ENCODE results near the gene RNFT1. TPM values are rescaled to one million over a fixed set of nuclear protein-coding genes. Genes with fewer than 3 reads are reported as not detected.
"Not testable (repeated sequence)": the region's sequence is repeated elsewhere in the genome, so short reads cannot be mapped to it uniquely, and the experiment has no call there.

Gene RNFT1
- 10 to 100 TPM in 5 of 8 experiments, 1 to 10 TPM in 3; 8.5 to 23.9 (median 10.1) TPM for total RNA-seq

- Histone ChIP-seq H3K27ac (peak within 1 kb of the TSS; percentile 81), H3K4me1 (replicated peaks in 1 of 2) (peaks cover 4 to 8% of the 10 kb centered on the region in 2 donors), H3K4me3 (peak within 1 kb of the TSS; percentile 70 to 95 (median 79))
- in situ Hi-C loops (cut with MboI; ENCODE audit: low pct_unique_long_range_greater_than_20kb in 2 of 9, low sequenced_read_pairs in 9 of 9, unreplicated experiment in 9 of 9): loop anchor here in 1 of 9 experiments (25.0 kb wide), 1 partner anchor 98 kb away; no protein-coding TSS in a partner anchor
- peak; percentile 88 to 95 (median 92) for ATAC-seq (replicated peaks in 6 of 8)
- 0 to 53% (median 8%) methylated on average over 1 to 18 of the region's 67 CpGs; no CpG with 5 or more reads in 3 of the 10 experiments for WGBS, 10 experiments
Measured at GRCh38 chr17:59964482-59965328, at the start of gene RNFT1. Gene RNFT1, minus strand, starts transcription at chr17:59964740. Its CDS starts 77 bp downstream, at chr17:59964663.

GRCh38 chr17:60009326-60009725 lies 44.8 kb upstream of the RNFT1 start:
- no CpG with 5 or more reads among the region's 13 CpGs for WGBS, 10 experiments
- in situ Hi-C loops (cut with MboI; ENCODE audit: low pct_unique_long_range_greater_than_20kb in 2 of 9, low sequenced_read_pairs in 9 of 9, unreplicated experiment in 9 of 9); H3K4me3 ChIP-seq; ATAC-seq (replicated peaks in 6 of 8); H3K4me1 ChIP-seq (replicated peaks in 1 of 2); H3K27ac ChIP-seq: not testable (repeated sequence)

GRCh38 chr17:60008377-60008776 lies 43.8 kb upstream of the RNFT1 start:
- H3K4me1 ChIP-seq (replicated peaks in 1 of 2); H3K27ac ChIP-seq; H3K4me3 ChIP-seq; in situ Hi-C loops (cut with MboI; ENCODE audit: low pct_unique_long_range_greater_than_20kb in 2 of 9, low sequenced_read_pairs in 9 of 9, unreplicated experiment in 9 of 9): not testable (repeated sequence)
- ATAC-seq (replicated peaks in 6 of 8): peak in 1 of 8 experiments; percentile 46
- WGBS, 10 experiments: no CpG with 5 or more reads among the region's 16 CpGs

- ATAC-seq (replicated peaks in 6 of 8): no peak
- WGBS, 10 experiments: 59 to 100% (median 90%) methylated on average over 2 to 4 of the region's 13 CpGs; no CpG with 5 or more reads in 7 of the 10 experiments
- no peaks in the 10 kb centered on the region for H3K4me1 ChIP-seq (replicated peaks in 1 of 2)
- H3K27ac ChIP-seq: no peak overlapping the region
- no peak overlapping the region for H3K4me3 ChIP-seq
- in situ Hi-C loops (cut with MboI; ENCODE audit: low pct_unique_long_range_greater_than_20kb in 2 of 9, low sequenced_read_pairs in 9 of 9, unreplicated experiment in 9 of 9): no loop called here
Measured at GRCh38 chr17:60006160-60006559, 41.6 kb upstream of the RNFT1 start.

- 90% methylated on average over 2 of the region's 5 CpGs; no CpG with 5 or more reads in 9 of the 10 experiments for WGBS, 10 experiments
- H3K27ac ChIP-seq; H3K4me1 ChIP-seq (replicated peaks in 1 of 2); H3K4me3 ChIP-seq; in situ Hi-C loops (cut with MboI; ENCODE audit: low pct_unique_long_range_greater_than_20kb in 2 of 9, low sequenced_read_pairs in 9 of 9, unreplicated experiment in 9 of 9); ATAC-seq (replicated peaks in 6 of 8): not testable (repeated sequence)
Measured at GRCh38 chr17:60004561-60004960, 40.0 kb upstream of the RNFT1 start.

GRCh38 chr17:60002405-60002804 lies 37.9 kb upstream of the RNFT1 start:
- in situ Hi-C loops (cut with MboI; ENCODE audit: low pct_unique_long_range_greater_than_20kb in 2 of 9, low sequenced_read_pairs in 9 of 9, unreplicated experiment in 9 of 9); ATAC-seq (replicated peaks in 6 of 8); H3K4me1 ChIP-seq (replicated peaks in 1 of 2); H3K4me3 ChIP-seq; H3K27ac ChIP-seq: not testable (repeated sequence)
- WGBS, 10 experiments: 20 to 100% (median 74%) methylated on average over 1 to 2 of the region's 3 CpGs; no CpG with 5 or more reads in 6 of the 10 experiments

- H3K4me3 ChIP-seq; in situ Hi-C loops (cut with MboI; ENCODE audit: low pct_unique_long_range_greater_than_20kb in 2 of 9, low sequenced_read_pairs in 9 of 9, unreplicated experiment in 9 of 9); H3K27ac ChIP-seq; H3K4me1 ChIP-seq (replicated peaks in 1 of 2); ATAC-seq (replicated peaks in 6 of 8): not testable (repeated sequence)
- WGBS, 10 experiments: no CpG with 5 or more reads among the region's 3 CpGs
Measured at GRCh38 chr17:59996608-59997007, 32.1 kb upstream of the RNFT1 start.

GRCh38 chr17:59975166-59975565 lies 10.6 kb upstream of the RNFT1 start:
- 0 to 83% (median 67%) methylated on average over 1 to 2 of the region's 6 CpGs; no CpG with 5 or more reads in 7 of the 10 experiments for WGBS, 10 experiments
- ATAC-seq (replicated peaks in 6 of 8); H3K4me1 ChIP-seq (replicated peaks in 1 of 2); H3K4me3 ChIP-seq; in situ Hi-C loops (cut with MboI; ENCODE audit: low pct_unique_long_range_greater_than_20kb in 2 of 9, low sequenced_read_pairs in 9 of 9, unreplicated experiment in 9 of 9); H3K27ac ChIP-seq: not testable (repeated sequence)

GRCh38 chr17:59973483-59973882 lies 8.9 kb upstream of the RNFT1 start:
- ATAC-seq (replicated peaks in 6 of 8); H3K27ac ChIP-seq; H3K4me3 ChIP-seq; H3K4me1 ChIP-seq (replicated peaks in 1 of 2): not testable (repeated sequence)
- in situ Hi-C loops (cut with MboI; ENCODE audit: low pct_unique_long_range_greater_than_20kb in 2 of 9, low sequenced_read_pairs in 9 of 9, unreplicated experiment in 9 of 9): loop anchor here in 1 of 9 experiments (25.0 kb wide), 1 partner anchor 89 kb away; no protein-coding TSS in a partner anchor
- WGBS, 10 experiments: 61 to 100% (median 83%) methylated on average over 2 to 8 of the region's 8 CpGs

GRCh38 chr17:59972778-59973177 lies 8.2 kb upstream of the RNFT1 start:
- Histone ChIP-seq H3K4me1 (replicated peaks in 1 of 2) (no peaks in the 10 kb centered on the region), H3K27ac (no peak overlapping the region), H3K4me3 (no peak overlapping the region)
- WGBS, 10 experiments: 30 to 100% (median 100%) methylated on average over 1 of the region's 1 CpG; no CpG with 5 or more reads in 3 of the 10 experiments
- no peak for ATAC-seq (replicated peaks in 6 of 8)
- in situ Hi-C loops (cut with MboI; ENCODE audit: low pct_unique_long_range_greater_than_20kb in 2 of 9, low sequenced_read_pairs in 9 of 9, unreplicated experiment in 9 of 9): loop anchor here in 1 of 9 experiments (25.0 kb wide), 1 partner anchor 90 kb away; no protein-coding TSS in a partner anchor

GRCh38 chr17:59971771-59972170 lies 7.2 kb upstream of the RNFT1 start:
- ATAC-seq (replicated peaks in 6 of 8); H3K4me1 ChIP-seq (replicated peaks in 1 of 2); H3K27ac ChIP-seq; H3K4me3 ChIP-seq: not testable (repeated sequence)
- WGBS, 10 experiments: 20 to 100% (median 88%) methylated on average over 1 to 2 of the region's 2 CpGs; no CpG with 5 or more reads in 3 of the 10 experiments
- in situ Hi-C loops (cut with MboI; ENCODE audit: low pct_unique_long_range_greater_than_20kb in 2 of 9, low sequenced_read_pairs in 9 of 9, unreplicated experiment in 9 of 9): loop anchor here in 1 of 9 experiments (25.0 kb wide), 1 partner anchor 91 kb away; no protein-coding TSS in a partner anchor

GRCh38 chr17:59963738-59964481 lies 630 bp downstream of the RNFT1 start:
- Histone ChIP-seq H3K4me1 (replicated peaks in 1 of 2) (peaks cover 4 to 8% of the 10 kb centered on the region in 2 donors), H3K27ac (peak overlapping the region; percentile 81), H3K4me3 (peak overlapping the region; percentile 70 to 95 (median 79))
- in situ Hi-C loops (cut with MboI; ENCODE audit: low pct_unique_long_range_greater_than_20kb in 2 of 9, low sequenced_read_pairs in 9 of 9, unreplicated experiment in 9 of 9): loop anchor here in 1 of 9 experiments (25.0 kb wide), 1 partner anchor 98 kb away; no protein-coding TSS in a partner anchor
- 0 to 33% (median 10%) methylated on average over 1 to 19 of the region's 21 CpGs for WGBS, 10 experiments
- ATAC-seq (replicated peaks in 6 of 8): peak; percentile 56 to 73 (median 65)

Measured in motor neuron (in vitro differentiated cells).